Measurements from ENCODE around the gene P4HB. TPM values are rescaled to one million over a fixed set of nuclear protein-coding genes. Genes with fewer than 3 reads are reported as not detected.

P4HB gene
- total RNA-seq, 1 donor from 2014 or later: 364 TPM

DNA sequence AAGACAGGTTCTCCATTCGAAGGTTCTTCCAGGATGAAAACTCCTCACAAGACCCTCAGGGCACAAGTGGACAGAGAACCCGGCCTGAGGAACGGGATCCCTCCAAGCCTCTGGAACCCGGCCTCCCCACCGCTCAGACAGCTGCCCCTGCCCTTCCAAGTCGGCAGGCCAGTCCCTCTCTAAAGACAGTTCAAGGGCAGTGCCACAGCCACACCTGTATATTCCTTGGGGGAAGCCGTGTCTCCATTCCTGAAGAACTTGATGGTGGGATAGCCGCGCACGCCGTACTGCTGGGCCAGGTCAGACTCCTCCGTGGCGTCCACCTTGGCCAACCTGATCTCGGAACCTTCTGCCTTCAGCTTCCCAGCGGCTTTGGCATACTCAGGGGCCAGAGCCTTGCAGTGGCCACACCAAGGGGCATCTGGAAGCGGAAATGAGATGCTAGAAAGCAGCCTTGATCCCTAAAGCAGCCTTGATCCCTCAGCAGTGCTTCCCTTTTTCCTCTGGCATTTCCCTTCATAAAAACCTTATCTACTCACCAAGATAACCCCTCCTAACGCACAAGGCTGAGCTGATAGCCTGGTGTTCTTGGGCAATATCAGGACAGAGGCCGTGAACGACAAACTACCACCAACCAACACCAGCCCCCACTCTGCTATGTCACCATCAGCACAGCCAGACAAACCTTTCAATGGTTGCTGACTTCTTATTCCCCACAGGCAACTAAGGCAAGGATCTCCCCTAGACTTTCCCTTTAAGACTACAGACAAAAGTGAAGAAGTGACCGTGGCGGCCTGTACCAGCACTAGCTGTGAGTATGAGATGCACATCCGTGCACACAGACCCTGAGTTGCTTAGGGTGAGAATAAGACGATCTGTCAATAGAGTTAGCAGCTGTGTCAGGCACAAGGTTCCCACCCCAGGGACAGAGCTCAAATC lies 1.1 kb downstream of the P4HB start:
- peaks cover 29% of the 10 kb centered on the region for H3K4me1 Mint-ChIP-seq
- no peak for DNase-seq (ENCODE audit: low read depth, low spot score)
- peaks cover 7% of the 10 kb centered on the region for H3K36me3 Mint-ChIP-seq (ENCODE audit: low read depth)
- no peak overlapping the region for H3K27ac Mint-ChIP-seq (ENCODE audit: unreplicated experiment)
- H3K27me3 Mint-ChIP-seq (ENCODE audit: low read depth): peaks cover 9% of the 10 kb centered on the region
- no peaks in the 10 kb centered on the region for H3K9me3 Mint-ChIP-seq
- no peak for TF ChIP-seq CTCF (conservative IDR thresholded peaks at IDR 0.05)
- peak overlapping the region; percentile 92 for H3K4me3 Mint-ChIP-seq

- H3K4me3 Mint-ChIP-seq: peak overlapping the region; percentile 92
- no peak for DNase-seq (ENCODE audit: low read depth, low spot score)
- H3K27me3 Mint-ChIP-seq (ENCODE audit: low read depth): peaks cover 9% of the 10 kb centered on the region
- peaks cover 28% of the 10 kb centered on the region for H3K4me1 Mint-ChIP-seq
- TF ChIP-seq CTCF (conservative IDR thresholded peaks at IDR 0.05): no peak
- no peaks in the 10 kb centered on the region for H3K9me3 Mint-ChIP-seq
- peaks cover 7% of the 10 kb centered on the region for H3K36me3 Mint-ChIP-seq (ENCODE audit: low read depth)
- no peak overlapping the region for H3K27ac Mint-ChIP-seq (ENCODE audit: unreplicated experiment)
Measured at GRCh38 chr17:81858170-81858966, 2.0 kb downstream of the P4HB start.

DNA sequence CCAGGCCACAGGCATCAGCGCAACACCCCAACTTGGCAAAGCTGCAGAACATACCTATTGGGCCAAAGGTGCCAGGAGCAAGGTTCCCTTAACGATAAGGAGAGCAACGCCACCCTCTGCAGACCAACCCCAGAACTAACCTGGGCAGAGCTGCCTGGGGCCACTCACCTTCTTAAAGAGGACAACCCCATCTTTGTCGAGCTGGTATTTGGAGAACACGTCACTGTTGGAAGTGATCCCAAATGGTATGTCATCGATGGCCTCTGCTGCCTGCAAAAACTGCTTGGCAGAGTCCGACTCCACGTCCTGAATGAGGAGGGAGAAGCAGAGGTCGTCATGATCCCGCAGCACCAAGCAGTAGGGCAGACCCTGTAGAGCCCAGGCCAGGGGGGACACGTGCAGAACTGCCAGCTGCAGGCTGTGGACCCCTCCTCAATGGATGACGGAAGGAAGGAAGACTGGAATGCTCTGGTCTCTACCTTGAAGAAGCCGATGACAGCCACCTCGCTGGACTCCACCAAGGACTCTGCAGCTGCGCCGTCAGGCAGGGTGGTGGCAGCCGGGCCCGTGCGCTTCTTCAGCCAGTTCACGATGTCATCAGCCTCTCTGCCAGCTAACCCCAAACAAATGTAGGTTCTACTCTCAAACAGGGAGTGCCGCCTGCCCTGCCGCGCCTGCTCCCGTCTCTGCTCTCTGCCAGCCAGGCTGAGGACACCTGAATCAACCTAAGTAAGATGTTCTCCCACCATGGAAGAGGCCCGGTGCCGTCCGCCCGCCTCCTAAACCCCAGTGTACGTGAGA lies 5.2 kb downstream of the P4HB start:
- no peaks in the 10 kb centered on the region for H3K9me3 Mint-ChIP-seq
- H3K36me3 Mint-ChIP-seq (ENCODE audit: low read depth): no peaks in the 10 kb centered on the region
- H3K4me1 Mint-ChIP-seq: peaks cover 7% of the 10 kb centered on the region
- no peak overlapping the region for H3K27ac Mint-ChIP-seq (ENCODE audit: unreplicated experiment)
- H3K4me3 Mint-ChIP-seq: peak overlapping the region; percentile 41
- H3K27me3 Mint-ChIP-seq (ENCODE audit: low read depth): no peaks in the 10 kb centered on the region
- no peak for TF ChIP-seq CTCF (conservative IDR thresholded peaks at IDR 0.05)
- DNase-seq (ENCODE audit: low read depth, low spot score): no peak

DNA sequence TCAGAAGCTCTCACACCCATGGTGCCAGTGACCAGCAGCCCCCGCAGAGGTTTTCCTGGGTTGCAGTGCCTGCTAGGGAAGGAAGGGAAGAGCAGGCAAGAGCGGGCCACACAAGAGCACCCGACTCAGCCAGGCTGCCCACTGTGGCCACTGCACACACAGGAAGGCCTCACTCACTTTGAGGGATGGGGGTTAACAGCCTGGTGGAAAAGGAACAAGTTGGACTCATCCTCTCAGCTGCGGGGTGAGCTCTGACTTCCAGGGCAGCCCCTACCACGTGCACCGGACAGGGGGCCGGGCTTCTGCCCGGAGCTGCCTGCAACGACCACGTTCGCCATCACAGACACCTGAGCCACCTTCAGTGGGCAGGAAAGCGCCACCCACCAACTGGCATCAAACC lies 8.1 kb downstream of the P4HB start:
- no peaks in the 10 kb centered on the region for H3K27me3 Mint-ChIP-seq (ENCODE audit: low read depth)
- no peak for TF ChIP-seq CTCF (conservative IDR thresholded peaks at IDR 0.05)
- peak overlapping the region; percentile 27 for H3K4me3 Mint-ChIP-seq
- H3K27ac Mint-ChIP-seq (ENCODE audit: unreplicated experiment): no peak overlapping the region
- DNase-seq (ENCODE audit: low read depth, low spot score): no peak
- no peaks in the 10 kb centered on the region for H3K4me1 Mint-ChIP-seq
- H3K36me3 Mint-ChIP-seq (ENCODE audit: low read depth): no peaks in the 10 kb centered on the region
- no peaks in the 10 kb centered on the region for H3K9me3 Mint-ChIP-seq

- no peaks in the 10 kb centered on the region for H3K27me3 Mint-ChIP-seq (ENCODE audit: low read depth)
- no peaks in the 10 kb centered on the region for H3K36me3 Mint-ChIP-seq (ENCODE audit: low read depth)
- H3K4me1 Mint-ChIP-seq: no peaks in the 10 kb centered on the region
- no peak overlapping the region for H3K27ac Mint-ChIP-seq (ENCODE audit: unreplicated experiment)
- no peak for DNase-seq (ENCODE audit: low read depth, low spot score)
- TF ChIP-seq CTCF (conservative IDR thresholded peaks at IDR 0.05): no peak
- H3K4me3 Mint-ChIP-seq: no peak overlapping the region
- H3K9me3 Mint-ChIP-seq: no peaks in the 10 kb centered on the region
Measured at GRCh38 chr17:81851423-81851822, 8.9 kb downstream of the P4HB start.
